HG02571 (cell line): ENCODE results near the gene TTC28.
"Not testable (repeated sequence)": the region's sequence is repeated elsewhere in the genome, so short reads cannot be mapped to it uniquely, and the experiment has no call there.

Experiments used
- ATAC-seq: cut with Tn5 transposase; IDR thresholded peaks from one replicate; pipeline ENCODE4 v1.9.1; 2021; ENCODE audit warnings: mild to moderate bottlenecking, moderate library complexity; ENCODE audit not compliant: unreplicated experiment

TTC28 gene

GRCh38 chr22:28077166-28077565 lies 602.5 kb downstream of the TTC28 start:
- no peak for ATAC-seq

- no peak for ATAC-seq
These were observed 604.2 kb downstream of the TTC28 start for GRCh38 chr22:28075358-28075981.

- ATAC-seq = no peak
These were observed 605.1 kb downstream of the TTC28 start for GRCh38 chr22:28074526-28074925.

GRCh38 chr22:28072066-28072465 lies 607.6 kb downstream of the TTC28 start:
- no peak for ATAC-seq

- ATAC-seq = no peak
These were observed 610.8 kb downstream of the TTC28 start for GRCh38 chr22:28068826-28069225.

GRCh38 chr22:28064920-28065319 lies 614.7 kb downstream of the TTC28 start:
- no peak for ATAC-seq

GRCh38 chr22:28063656-28064055 lies 616.0 kb downstream of the TTC28 start:
- no peak for ATAC-seq

GRCh38 chr22:28060594-28060993 lies 619.0 kb downstream of the TTC28 start:
- ATAC-seq = not testable (repeated sequence)

- ATAC-seq = no peak
These were observed 621.6 kb downstream of the TTC28 start for GRCh38 chr22:28058036-28058435.

- ATAC-seq = no peak
These were observed 624.8 kb downstream of the TTC28 start for GRCh38 chr22:28054819-28055208.

- no peak for ATAC-seq
These were observed 625.5 kb downstream of the TTC28 start for GRCh38 chr22:28053896-28054818.

GRCh38 chr22:28052825-28053269 lies 626.8 kb downstream of the TTC28 start:
- ATAC-seq = no peak

GRCh38 chr22:28051787-28052356 lies 627.8 kb downstream of the TTC28 start:
- no peak for ATAC-seq

GRCh38 chr22:28051091-28051786 lies 628.4 kb downstream of the TTC28 start:
- no peak for ATAC-seq

GRCh38 chr22:28048529-28048928 lies 631.1 kb downstream of the TTC28 start:
- ATAC-seq = no peak

- no peak for ATAC-seq
These were observed 631.9 kb downstream of the TTC28 start for GRCh38 chr22:28047740-28048139.

GRCh38 chr22:28046100-28046499 lies 633.5 kb downstream of the TTC28 start:
- no peak for ATAC-seq

GRCh38 chr22:28044546-28045173 lies 635.0 kb downstream of the TTC28 start:
- ATAC-seq = no peak

GRCh38 chr22:28043266-28043665 lies 636.4 kb downstream of the TTC28 start:
- ATAC-seq = no peak

- no peak for ATAC-seq
These were observed 644.8 kb downstream of the TTC28 start for GRCh38 chr22:28034760-28035401.
